DLD1 (cell line): Measurements from ENCODE around the gene GPATCH8.
"Not testable (repeated sequence)": the region's sequence is repeated elsewhere in the genome, so short reads cannot be mapped to it uniquely, and the experiment has no call there.

Experiments used
- in situ Hi-C: cut with HindIII; loops from 2 replicates; pipeline ENCODE4 v1.10.0; 2017; ENCODE audit warnings: low sequenced_read_pairs

GPATCH8 gene

DNA sequence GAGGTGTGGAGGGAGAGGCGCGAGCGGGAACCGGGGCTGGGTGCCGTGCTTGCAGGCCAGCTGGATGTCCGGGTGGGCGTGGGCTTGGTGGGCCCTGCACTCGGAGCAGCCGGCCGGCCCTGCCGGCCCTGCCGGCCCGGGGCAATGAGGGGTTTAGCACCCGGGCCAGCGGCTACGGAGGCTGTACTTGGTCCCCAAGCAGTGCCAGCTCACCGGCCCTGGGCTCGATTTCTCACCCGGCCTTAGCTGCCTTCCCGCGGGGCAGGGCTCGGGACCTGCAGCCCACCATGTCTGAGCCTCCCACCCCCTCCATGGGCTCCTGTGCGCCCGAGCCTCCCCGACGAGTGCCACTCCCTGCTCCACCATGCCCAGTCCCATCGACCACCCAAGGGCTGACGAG, 24.7 kb upstream of the GPATCH8 start:
- in situ Hi-C loops: no loop called here

DNA sequence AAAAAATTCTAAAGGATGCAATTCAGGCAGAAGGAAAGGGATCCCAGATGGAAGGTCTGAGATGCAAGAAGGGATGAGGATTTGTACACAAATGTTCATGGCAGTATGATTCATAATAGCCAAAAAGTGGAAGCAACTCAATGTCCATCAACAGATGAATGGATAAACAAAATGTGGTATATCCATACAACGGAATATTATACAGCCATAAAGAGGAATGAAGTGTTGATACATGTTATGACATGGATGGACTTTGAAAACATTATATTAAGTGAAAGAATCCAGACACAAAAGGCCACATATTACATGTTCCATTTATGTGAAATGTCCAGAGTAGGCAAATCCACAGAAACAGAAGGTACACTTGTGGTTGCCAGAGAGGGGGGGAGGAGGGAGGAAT, 23.9 kb upstream of the GPATCH8 start:
- in situ Hi-C loops: no loop called here

DNA sequence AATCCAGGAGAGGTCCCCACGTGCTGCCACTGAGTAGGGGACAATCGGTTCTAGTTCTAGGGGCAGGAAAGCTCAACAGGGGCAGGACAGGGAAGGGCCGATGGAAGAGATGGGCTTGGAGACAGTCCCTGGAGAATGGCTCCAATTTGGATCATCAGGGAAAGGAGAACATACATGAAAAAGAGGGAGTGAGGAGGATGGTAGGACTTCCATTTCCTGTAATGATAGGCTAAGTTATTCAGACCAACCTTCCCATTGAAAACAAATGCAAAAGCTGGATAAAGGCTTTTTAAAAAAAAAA, 20.4 kb upstream of the GPATCH8 start:
- in situ Hi-C loops: no loop called here

DNA sequence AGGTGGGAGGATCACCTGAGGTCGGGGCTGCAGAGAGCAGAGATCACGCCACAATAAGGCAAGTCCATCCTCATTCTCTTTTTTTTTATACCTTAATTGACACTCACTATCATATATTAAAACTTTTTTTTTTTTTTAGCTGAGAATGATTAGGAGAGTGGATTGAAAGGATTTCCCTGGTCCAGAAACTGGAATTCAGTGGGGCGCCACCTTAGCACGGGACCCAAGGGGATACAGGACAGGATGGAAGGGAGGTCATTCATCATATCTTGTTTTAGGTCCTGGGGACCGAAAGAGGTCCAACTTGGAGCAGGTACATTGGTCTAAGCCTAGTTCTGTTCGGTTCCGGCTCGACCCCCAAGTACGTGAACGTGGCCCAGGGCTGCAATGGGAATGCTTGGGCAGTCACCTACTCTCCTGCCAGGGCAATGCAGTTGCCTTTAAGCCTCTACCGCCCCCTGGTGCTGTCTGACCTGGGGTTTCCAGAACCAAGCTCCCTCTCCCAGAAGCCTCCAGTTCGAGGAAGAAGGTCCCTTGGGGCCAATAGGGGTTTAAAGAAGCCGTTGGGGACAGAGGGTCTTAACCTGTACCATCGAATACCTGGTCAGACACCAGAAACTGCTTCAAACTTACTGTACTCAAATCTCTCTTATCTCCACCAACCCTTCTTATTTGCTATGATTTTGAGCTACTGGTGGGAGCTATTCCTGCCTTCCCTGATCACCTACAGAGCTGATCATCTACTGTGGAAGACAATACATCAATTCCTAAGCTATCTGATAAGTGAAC, 19.9 kb upstream of the GPATCH8 start:
- in situ Hi-C loops: no loop called here

DNA sequence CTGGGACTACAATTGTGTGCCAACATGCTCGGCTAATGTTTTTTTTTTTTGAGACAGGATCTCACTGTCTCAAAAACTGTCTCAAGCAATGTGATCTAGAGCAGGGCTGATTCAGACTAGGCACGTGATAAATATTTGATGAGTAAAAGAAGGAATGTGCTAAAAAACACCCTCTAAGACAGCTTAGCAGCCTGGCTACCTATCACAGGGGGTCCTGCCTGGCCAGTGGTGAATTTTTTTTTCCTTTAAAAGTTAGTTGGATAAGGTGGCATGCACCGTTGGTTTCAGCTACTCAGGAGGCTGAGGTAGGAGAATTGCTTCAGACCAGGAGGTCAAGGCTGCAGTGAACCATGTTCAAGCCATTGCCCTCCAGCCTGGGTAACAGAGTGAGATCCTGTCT, 14.8 kb upstream of the GPATCH8 start:
- in situ Hi-C loops: no loop called here

DNA sequence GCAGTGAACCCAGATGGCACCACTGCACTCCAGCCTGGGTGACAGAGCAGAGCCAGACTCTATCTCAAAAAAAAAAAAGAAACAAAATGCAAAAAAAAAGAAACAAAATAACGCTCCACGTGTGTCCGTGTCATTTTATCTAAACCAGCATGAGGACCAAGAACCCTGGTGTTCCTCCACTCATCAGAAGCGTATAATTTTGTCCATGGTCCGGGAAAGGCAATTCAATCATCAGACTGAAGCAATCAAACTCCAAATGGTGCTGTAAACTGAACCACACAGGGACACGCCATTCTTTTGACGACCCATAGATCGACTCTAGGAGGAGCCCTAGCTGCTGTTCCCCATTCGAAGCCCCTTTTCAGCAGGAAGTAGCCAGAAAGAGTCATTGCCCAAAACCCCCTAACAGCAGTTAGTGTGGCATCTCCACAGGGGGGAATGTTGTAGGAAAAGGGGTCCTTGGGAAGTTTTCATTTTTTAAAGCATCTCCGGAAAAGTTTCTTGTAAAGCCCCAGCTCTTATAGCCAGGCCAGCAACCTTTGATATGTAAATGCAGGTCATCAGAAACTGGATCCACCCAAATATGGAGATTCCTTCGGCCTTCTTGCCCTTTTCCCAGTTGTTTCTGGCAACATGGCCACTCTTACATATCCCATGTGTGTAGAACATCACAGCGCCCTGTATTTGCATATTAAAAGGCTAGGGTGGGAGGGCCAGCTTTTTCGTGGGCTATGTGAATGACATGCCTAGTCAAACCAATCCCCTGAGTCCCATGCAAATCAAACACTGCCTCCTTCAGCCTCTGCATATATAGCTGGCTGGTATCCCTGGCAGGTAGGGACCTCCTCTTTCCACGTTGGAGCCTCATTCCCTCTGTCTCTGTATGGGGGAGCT, 8.3 kb upstream of the GPATCH8 start:
- in situ Hi-C loops: not testable (repeated sequence)

DNA sequence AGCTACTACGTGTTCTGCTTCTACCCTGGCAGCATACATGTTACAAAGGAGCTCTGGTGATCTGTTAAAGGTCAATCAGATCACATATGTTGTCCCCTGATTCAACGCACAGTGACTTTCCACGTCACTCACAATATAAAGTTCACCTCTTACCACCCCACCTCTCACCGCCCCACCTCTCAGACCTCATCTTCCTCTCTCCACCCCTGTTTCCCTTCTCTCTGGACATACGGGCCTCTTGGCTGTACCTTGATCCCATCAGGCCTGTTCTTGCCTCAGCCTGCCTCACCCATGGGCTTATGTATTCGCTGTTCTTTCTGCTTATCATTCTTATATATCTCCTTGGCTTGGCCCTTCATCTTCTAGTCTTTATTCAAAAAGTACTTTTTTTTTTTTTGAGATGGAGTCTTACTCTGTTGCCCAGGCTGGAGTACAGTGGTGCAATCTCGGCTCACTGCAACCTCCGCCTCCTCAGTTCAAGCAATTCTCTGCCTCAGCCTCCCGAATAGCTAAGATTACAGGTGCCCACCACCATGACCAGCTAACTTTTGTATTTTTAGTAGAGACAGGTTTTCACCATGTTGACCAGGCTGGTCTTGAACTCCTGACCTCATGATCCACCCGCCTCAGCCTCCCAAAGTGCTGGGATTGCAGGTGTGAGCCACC, 3.9 kb upstream of the GPATCH8 start:
- in situ Hi-C loops: not testable (repeated sequence)

DNA sequence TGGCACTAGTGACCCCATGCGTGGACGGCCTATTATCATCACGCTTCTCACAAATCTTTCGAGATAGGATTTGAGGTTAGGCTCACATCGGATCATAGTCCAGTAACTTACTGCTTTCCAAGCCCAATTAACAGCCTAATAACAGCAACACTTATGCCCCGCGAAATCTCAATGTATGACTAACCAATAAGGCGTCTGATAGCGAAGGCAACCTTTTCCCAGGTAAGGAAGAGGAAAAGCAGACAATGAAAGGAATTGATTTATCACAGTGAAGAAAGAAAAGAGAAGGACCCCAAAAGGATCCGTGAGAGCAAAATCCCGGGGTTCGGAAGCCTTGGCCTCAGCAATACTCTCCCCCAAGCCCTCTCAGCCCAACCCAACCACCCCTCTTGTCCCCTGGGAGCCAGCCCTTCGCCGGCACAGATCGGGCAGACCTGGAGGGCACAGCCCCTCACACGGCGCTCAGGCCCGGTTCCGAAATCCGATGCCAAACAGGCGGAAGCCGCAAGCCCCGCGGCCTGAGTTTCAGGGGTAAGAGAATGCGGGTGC, 534 bp downstream of the GPATCH8 start:
- in situ Hi-C loops: no loop called here

DNA sequence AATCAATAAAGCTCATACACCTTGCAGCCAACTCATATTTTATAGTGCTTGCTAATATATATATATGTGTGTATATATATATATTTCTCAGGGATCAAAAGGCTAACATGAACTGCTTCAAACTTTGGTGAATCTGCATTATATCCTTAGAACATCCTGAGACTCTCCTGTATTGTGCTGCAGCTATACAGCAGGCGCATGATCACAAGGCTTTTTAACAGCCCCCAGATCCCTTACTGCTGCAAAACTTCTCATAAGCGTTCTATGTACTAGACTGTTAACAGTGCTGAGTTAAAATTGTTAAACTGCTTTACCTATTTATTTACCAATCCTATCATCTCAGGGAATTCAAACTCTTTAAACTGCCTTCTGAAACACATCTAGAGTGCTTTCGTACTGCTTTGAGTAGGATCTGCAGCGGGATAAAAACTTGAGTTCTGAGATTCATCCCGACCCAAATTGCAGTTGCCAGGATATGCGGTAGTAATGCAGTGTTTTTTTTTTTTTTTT, 1.3 kb downstream of the GPATCH8 start:
- in situ Hi-C loops: no loop called here

DNA sequence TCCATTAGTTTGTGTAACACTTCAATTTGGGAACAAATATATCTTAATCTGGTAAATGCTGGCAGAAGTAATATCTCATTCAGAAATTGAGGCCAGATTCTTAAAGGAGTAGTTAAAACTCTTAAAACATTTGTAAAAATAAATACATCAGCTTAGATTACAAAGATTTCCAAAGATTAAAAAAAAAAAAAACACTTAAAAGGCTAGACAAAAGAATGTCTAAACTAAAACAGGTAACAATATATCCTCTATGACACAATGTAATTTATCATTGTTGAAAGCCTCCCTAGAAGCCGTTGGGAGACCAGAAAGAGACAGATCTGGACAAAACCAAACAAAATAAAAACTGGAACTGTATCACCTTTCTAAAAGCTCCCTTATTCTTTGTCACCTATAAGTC, 3.5 kb downstream of the GPATCH8 start:
- in situ Hi-C loops: no loop called here

DNA sequence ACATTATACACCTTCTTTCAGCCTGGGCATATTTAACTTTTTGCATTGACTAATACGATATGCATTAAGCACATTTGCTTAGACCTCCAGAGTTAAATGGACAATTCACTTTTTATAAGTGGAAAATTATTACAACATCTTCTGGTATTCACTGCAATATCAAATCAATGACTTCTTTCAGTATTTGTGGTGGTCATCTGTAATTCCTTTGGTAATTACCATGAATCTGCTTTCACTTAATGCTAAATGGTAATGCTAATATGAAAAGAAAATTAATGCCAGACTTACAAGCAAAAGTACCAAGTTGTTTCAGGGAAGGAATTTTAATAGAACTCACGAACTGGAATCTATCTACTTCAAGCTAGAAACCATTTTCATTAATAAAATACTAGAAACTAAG, 6.4 kb downstream of the GPATCH8 start:
- in situ Hi-C loops: no loop called here

DNA sequence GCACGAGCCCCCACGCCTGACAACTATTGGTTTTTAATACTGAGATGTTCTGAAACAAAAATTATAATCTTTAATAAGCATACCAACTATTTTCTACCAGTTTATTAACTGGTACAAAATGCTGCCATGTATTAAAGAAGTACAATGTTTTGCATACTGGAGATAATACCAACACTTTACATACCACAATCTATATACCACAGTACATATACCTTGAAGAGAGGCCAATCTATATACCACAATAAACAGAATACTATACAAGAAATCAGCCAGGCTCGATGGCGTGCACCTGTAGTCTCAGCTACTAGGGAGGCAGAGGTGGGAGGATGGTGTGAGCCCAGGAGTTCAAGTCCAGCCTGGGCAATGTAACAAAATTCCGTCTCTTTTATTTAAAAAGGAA, 9.9 kb downstream of the GPATCH8 start:
- in situ Hi-C loops: no loop called here

DNA sequence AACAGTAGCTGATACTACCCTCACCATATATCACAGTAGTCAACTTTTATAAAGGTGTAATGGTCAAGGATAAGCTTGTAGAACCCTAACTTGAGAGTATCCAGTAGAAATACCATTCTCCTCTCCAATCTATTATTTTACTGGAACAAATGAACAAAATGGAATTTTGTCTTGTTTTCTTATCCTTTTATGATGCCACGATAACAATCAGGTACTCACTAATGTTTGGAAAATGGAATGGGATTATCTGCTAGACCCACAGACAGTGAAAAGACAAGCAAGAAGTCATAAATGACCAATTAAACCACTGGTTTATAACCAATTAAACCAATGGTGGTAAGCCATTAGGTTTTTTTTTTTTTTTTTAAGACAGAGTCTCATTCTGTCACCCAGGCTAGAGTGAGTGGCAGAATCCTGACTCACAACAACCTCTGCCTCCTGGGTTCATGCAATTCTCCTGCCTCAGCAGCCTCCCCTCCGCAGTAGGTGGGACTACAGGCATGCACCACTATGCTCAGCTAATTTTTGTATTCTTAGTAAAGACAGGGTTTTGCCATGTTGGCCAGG, 10.4 kb downstream of the GPATCH8 start:
- in situ Hi-C loops: no loop called here

DNA sequence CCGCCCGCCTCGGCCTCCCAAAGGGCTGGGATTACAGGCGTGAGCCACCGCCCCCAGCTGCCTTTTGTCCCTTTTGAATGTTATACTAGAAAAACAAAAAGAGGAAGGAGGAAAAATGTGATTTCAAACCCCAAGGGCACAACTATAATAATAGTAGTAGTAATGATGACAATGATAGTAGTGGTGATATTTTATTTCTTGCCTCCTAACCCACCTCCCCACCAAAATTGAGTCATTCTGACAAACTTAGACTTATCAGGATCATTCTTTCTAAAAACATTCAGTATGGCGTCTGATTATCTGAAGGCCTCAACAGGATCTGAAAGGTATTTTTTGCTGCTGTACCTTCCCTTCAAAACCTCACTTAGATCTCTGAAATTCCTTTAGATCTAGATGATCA, 13.6 kb downstream of the GPATCH8 start:
- in situ Hi-C loops: no loop called here

DNA sequence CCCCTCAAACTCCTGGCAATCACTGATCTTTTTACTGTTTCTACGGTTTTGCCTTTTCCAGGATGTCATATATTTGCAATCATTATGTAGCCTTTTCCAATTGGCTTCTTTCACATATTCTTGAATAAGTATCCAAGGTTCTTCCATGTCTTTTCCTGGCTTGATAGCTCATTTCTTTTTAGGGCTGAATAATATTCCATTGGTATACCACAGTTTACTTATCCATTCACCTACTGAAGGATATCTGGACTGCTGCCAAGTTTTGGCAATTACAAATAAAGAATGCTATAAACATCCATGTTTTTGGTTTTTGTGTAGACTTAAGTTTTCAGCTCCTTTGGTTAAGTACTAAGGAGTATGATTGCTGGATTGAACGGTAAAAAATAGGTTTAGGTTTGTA, 16.0 kb downstream of the GPATCH8 start:
- in situ Hi-C loops: no loop called here

DNA sequence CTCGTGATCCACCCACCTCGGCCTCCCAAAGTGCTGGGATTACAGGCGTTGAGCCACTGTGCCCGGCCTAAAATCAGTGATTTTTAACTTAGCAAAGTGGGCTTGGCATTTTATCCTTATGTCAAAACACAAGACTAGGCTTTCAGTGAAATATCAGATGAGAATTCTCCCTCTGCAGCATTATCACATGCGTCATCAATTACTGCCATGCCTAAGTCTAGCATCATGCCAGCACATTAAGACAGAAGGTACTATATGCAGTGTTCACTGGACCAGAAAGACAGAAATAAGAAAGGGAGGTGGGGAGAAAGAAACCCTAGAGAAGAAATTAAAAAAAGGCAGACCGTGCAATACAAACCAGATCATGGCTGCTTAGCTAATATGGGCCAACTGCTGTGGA, 29.8 kb downstream of the GPATCH8 start:
- in situ Hi-C loops: no loop called here

DNA sequence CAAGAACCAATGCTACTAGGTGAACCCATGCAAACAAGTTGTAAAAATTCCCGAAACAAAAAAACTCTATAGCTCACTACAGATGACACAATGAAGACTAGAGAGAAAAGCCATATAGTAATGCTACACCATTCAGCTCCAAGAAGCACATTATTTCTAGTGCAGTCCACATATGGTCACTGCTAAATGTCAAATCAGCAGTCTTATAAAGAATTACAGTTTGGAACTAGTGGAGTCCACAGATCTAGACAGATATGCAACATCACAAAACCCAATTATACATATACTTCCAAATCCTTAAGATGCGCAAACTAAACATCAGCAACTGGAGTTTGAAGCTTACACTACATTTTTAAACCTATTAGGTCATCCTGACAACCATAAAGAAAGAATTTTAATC, 33.5 kb downstream of the GPATCH8 start:
- in situ Hi-C loops: no loop called here

DNA sequence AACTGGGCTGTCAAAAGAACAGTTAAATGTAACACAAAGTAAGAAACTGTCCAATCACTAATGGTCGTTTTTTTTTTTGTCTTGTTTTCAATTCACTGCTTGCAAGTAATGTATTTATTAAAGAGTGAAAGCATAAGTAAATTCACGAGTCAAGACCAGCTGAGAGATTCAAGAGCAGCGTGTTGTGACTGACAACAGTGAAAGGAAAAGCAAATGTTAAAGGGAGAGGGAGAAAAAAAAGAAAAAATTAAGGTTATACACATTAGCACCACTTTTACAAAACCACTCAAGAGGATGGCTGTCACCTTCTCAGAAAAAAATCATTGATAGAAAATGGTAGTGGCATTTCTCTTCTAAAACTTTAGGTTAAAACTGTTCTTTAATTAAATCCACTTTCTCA, 36.1 kb downstream of the GPATCH8 start:
- in situ Hi-C loops: no loop called here

DNA sequence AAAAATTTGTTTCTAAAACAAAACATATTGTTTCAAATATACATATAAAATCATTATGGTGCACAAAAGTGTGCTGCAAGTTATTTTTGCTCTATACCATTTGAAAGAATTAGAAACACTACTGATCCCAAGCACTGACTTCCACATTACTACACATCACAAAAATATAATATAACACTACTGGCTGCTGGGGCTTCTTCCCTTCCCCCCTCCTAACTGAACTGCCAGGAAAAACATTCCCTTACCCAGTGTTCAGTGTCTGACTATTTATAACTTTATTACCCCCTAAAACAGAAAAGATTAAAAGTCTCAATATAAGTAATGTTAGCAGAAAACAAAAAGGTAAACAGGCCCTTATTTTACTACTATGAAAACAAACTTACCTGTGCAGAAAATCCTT, 36.9 kb downstream of the GPATCH8 start:
- in situ Hi-C loops: no loop called here

DNA sequence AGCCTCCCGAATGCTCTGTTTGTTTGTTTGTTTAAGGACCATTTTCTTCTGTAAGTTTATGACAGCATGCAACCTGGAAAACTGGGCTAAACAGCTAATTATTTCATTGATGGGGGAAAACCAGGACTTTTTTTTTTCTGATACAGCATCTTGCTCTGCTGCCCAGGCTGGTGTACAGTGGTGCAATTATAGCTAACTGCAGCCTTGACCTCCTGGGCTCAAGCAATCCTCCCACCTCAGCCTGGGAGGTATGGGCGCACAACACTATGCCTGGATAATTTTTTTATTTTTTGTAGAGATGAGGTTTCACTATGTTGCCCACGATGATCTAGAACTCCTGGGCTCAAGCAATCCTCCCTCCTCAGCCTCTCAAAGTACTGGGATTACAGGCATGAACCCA, 37.3 kb downstream of the GPATCH8 start:
- in situ Hi-C loops: no loop called here

DNA sequence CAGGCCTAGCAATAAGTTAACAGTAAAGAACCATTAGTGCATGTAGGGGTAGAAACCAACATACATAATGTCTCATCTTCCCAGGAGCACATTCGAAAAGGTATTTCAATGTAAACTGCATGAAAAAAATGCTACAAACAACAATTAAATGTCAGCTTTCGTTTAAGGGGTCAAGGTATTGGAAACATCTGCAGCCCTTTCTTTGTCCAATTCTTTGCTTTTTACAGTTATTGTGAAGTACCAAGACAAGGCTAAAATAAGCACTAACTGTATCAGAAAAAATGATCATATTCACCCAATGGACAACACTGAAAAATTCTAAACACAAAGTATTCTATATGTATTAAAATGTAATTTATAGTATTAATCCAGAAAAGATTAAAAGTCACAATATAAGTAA, 37.9 kb downstream of the GPATCH8 start:
- in situ Hi-C loops: no loop called here
